Measurements from ENCODE around the gene FOCAD.

- TF ChIP-seq, protein P1, sequence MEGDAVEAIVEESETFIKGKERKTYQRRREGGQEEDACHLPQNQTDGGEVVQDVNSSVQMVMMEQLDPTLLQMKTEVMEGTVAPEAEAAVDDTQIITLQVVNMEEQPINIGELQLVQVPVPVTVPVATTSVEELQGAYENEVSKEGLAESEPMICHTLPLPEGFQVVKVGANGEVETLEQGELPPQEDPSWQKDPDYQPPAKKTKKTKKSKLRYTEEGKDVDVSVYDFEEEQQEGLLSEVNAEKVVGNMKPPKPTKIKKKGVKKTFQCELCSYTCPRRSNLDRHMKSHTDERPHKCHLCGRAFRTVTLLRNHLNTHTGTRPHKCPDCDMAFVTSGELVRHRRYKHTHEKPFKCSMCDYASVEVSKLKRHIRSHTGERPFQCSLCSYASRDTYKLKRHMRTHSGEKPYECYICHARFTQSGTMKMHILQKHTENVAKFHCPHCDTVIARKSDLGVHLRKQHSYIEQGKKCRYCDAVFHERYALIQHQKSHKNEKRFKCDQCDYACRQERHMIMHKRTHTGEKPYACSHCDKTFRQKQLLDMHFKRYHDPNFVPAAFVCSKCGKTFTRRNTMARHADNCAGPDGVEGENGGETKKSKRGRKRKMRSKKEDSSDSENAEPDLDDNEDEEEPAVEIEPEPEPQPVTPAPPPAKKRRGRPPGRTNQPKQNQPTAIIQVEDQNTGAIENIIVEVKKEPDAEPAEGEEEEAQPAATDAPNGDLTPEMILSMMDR (conservative IDR thresholded peaks at IDR 0.05; ENCODE audit: low read length): no peak
- TF ChIP-seq EZH2phosphoT487 (IDR thresholded peaks at IDR 0.05; ENCODE audit: borderline replicate concordance): no peak
Observed at GRCh38 chr9:20782289-20782688, 98.2 kb downstream of the FOCAD start.
